Measurements from ENCODE around the gene PCDH15. TPM values are rescaled to one million over a fixed set of nuclear protein-coding genes. Genes with fewer than 3 reads are reported as not detected.

PCDH15 gene
- total and polyA plus RNA-seq, 9 of the 15 experiments (the other 6 are each of a cell fraction or from before 2014, with no cell fraction given) = not detected

GRCh38 chr10:53939654-53940053 lies 861.4 kb downstream of the PCDH15 start:
- FAIRE-seq (no peak), ATAC-seq (no peak), DNase-seq (ENCODE audit: extremely low read depth in 1 of 4, low spot score in 3 of 4) (no peak)
- no peaks in the 10 kb centered on the region for H3K4me1 ChIP-seq (replicated peaks in 1 of 2; ENCODE audit: control insufficient read depth in 2 of 2, insufficient read depth in 2 of 2, low read length in 2 of 2)
- TF ChIP-seq MCM2 (IDR thresholded peaks at IDR 0.05; ENCODE audit: low read depth) (no peak), NR0B1 (IDR thresholded peaks at IDR 0.05; ENCODE audit: partially characterized antibody) (no peak), PPARD (CRISPR knock-in tag; IDR thresholded peaks at IDR 0.05) (no peak), ZZZ3 (IDR thresholded peaks at IDR 0.05) (no peak), MBD2 (IDR thresholded peaks at IDR 0.05; ENCODE audit: borderline replicate concordance, low read depth) (no peak), ZNF764 (CRISPR knock-in tag; IDR thresholded peaks at IDR 0.05; ENCODE audit: low read depth) (no peak), CBX5 (IDR thresholded peaks at IDR 0.05; ENCODE audit: borderline replicate concordance, low read depth) (no peak), RBM34 (IDR thresholded peaks at IDR 0.05; ENCODE audit: borderline replicate concordance, insufficient read depth, low read length) (no peak), CSDE1 (IDR thresholded peaks at IDR 0.05) (no peak), RUNX1 (IDR thresholded peaks at IDR 0.05; ENCODE audit: low read depth) (no peak), ZBTB1 (CRISPR knock-in tag; IDR thresholded peaks at IDR 0.05; ENCODE audit: borderline replicate concordance, low read depth) (no peak), SNRNP70 (optimal IDR thresholded peaks at IDR 0.05; ENCODE audit: low read depth, low read length) (no peak), CREBBP (IDR thresholded peaks at IDR 0.05; ENCODE audit: low read depth, low read length) (no peak), FOSL1 (tag; conservative IDR thresholded peaks at IDR 0.05) (no peak), E2F1 (CRISPR knock-in tag; IDR thresholded peaks at IDR 0.05) (no peak), TBP (optimal IDR thresholded peaks at IDR 0.05; ENCODE audit: low read depth, low read length) (no peak), SMAD4 (CRISPR knock-in tag; conservative IDR thresholded peaks at IDR 0.05) (no peak), EP400 (IDR thresholded peaks at IDR 0.05) (no peak)
- H3K9me1 ChIP-seq (ENCODE audit: control insufficient read depth, insufficient read depth, low read length) = no peaks in the 10 kb centered on the region
- POLR2A ChIA-PET = no interaction called here
- H3K36me3 ChIP-seq (ENCODE audit: control insufficient read depth, insufficient read depth, low read length) = no peaks in the 10 kb centered on the region
- H3K27me3 ChIP-seq (ENCODE audit: control insufficient read depth in 2 of 2, insufficient read depth in 2 of 2, low read length in 2 of 2) = no peaks in the 10 kb centered on the region
- no peak overlapping the region for H3K27ac ChIP-seq (ENCODE audit: extremely low read depth, low read depth, low read length)
- CTCF ChIA-PET (ENCODE audit: low intra/inter-chr PET ratio) = no interaction called here
- no peaks in the 10 kb centered on the region for H3K79me2 ChIP-seq (ENCODE audit: control insufficient read depth, insufficient read depth, low read length)
- no peak overlapping the region for H3K4me2 ChIP-seq (ENCODE audit: insufficient read depth, low read length)
- no peak overlapping the region for H2AFZ ChIP-seq (ENCODE audit: low read depth, low read length)
- intact Hi-C loops (cut with micrococcal nuclease) (no loop called here), in situ Hi-C loops (cut with MboI) (no loop called here)
- H3K9me3 ChIP-seq (replicated peaks; ENCODE audit: control insufficient read depth, insufficient read depth, low read depth, low read length) = no peaks in the 10 kb centered on the region; the same call in 1 of the 2 replicates
- H4K20me1 ChIP-seq (replicated peaks; ENCODE audit: control insufficient read depth, insufficient read depth, low read length) = no peaks in the 10 kb centered on the region
- H3K4me3 ChIP-seq = no peak overlapping the region
- WGBS (ENCODE audit: insufficient coverage, low coverage, missing lambda C conversion rate) = 0% methylated on average over 5 of the region's 5 CpGs
- no peak overlapping the region for H3K9ac ChIP-seq (ENCODE audit: insufficient read depth in 1 of 2, low read depth in 2 of 2, low read length in 2 of 2)
- BruUV-seq (replicated peaks) = no TSS peak

Data from K562 (cell line).